Measurements from ENCODE around the gene ZBED4. TPM values are rescaled to one million over a fixed set of nuclear protein-coding genes. Genes with fewer than 3 reads are reported as not detected.

ZBED4 gene
- total and polyA plus RNA-seq, 2 of the 13 experiments (the other 11 are each of a cell fraction or from before 2014, with no cell fraction given): 5.4 to 9.6 TPM

- POLR2A ChIA-PET: no interaction called here
- no peak overlapping the region for H2AFZ ChIP-seq (ENCODE audit: low read length)
- intact Hi-C loops (cut with micrococcal nuclease; ENCODE audit: unreplicated experiment): no loop called here
- no peak overlapping the region for H3K4me2 ChIP-seq (ENCODE audit: low read depth, low read length)
- no peak for FAIRE-seq
- CTCF ChIA-PET (ENCODE audit: low intra/inter-chr PET ratio, low total read pairs): no interaction called here
- peaks cover 33% of the 10 kb centered on the region for H3K4me1 ChIP-seq (ENCODE audit: insufficient read depth, low read length)
- peaks cover 9% of the 10 kb centered on the region; the same call in 1 of the 2 replicates for H4K20me1 ChIP-seq (ENCODE audit: insufficient read depth, low read length)
- H3K9ac ChIP-seq (ENCODE audit: insufficient read depth, low read depth, low read length): no peak overlapping the region
- H3K4me3 ChIP-seq (replicated peaks in 1 of 3; ENCODE audit: insufficient read depth in 1 of 3, low read depth in 2 of 3, low read length in 3 of 3): no peak overlapping the region
- no peak for ATAC-seq
- H3K27ac ChIP-seq (ENCODE audit: extremely low read length, insufficient read depth, low read length): no peak overlapping the region
- no TSS peak for BruUV-seq (replicated peaks)
- no peaks in the 10 kb centered on the region; a peak in 1 of 5 replicates for H3K36me3 ChIP-seq (replicated peaks in 1 of 2; ENCODE audit: control insufficient read depth in 1 of 2, insufficient read depth in 2 of 2, low read length in 2 of 2)
- in situ Hi-C loops (cut with HindIII; ENCODE audit: extremely low pct_ligation_motif_present, low pct_unique_long_range_greater_than_20kb): no loop called here
- H3K79me2 ChIP-seq (ENCODE audit: insufficient read depth, low read length): peaks cover 85% of the 10 kb centered on the region
- WGBS (ENCODE audit: low lambda C conversion rate): 97% methylated on average over 16 of the region's 17 CpGs
- no peaks in the 10 kb centered on the region for H3K27me3 ChIP-seq (ENCODE audit: control insufficient read depth in 1 of 2, insufficient read depth in 2 of 2, low read length in 2 of 2)
- no peak for TF ChIP-seq FOXP4 (CRISPR knock-in tag; IDR thresholded peaks at IDR 0.05)
- H3K9me3 ChIP-seq (ENCODE audit: low read length): peaks cover 14% of the 10 kb centered on the region
- DNase-seq (ENCODE audit: low spot score): no peak
Measured at GRCh38 chr22:49865156-49865555, 11.5 kb downstream of the ZBED4 start.

- Histone ChIP-seq H3K9me3 (ENCODE audit: low read length) (peaks cover 14% of the 10 kb centered on the region), H3K4me2 (ENCODE audit: low read depth, low read length) (no peak overlapping the region), H2AFZ (ENCODE audit: low read length) (no peak overlapping the region), H3K79me2 (ENCODE audit: insufficient read depth, low read length) (peaks cover 84% of the 10 kb centered on the region), H3K27ac (ENCODE audit: extremely low read length, insufficient read depth, low read length) (no peak overlapping the region), H3K4me3 (replicated peaks in 1 of 3; ENCODE audit: insufficient read depth in 1 of 3, low read depth in 2 of 3, low read length in 3 of 3) (no peak overlapping the region), H3K9ac (ENCODE audit: insufficient read depth, low read depth, low read length) (no peak overlapping the region), H3K4me1 (ENCODE audit: insufficient read depth, low read length) (peaks cover 33% of the 10 kb centered on the region), H3K27me3 (ENCODE audit: control insufficient read depth in 1 of 2, insufficient read depth in 2 of 2, low read length in 2 of 2) (no peaks in the 10 kb centered on the region), H3K36me3 (replicated peaks in 1 of 2; ENCODE audit: control insufficient read depth in 1 of 2, insufficient read depth in 2 of 2, low read length in 2 of 2) (no peaks in the 10 kb centered on the region; a peak in 1 of 5 replicates), H4K20me1 (ENCODE audit: insufficient read depth, low read length) (peaks cover 9% of the 10 kb centered on the region; the same call in 1 of the 2 replicates)
- in situ Hi-C loops (cut with HindIII; ENCODE audit: extremely low pct_ligation_motif_present, low pct_unique_long_range_greater_than_20kb): no loop called here
- POLR2A ChIA-PET: no interaction called here
- CTCF ChIA-PET (ENCODE audit: low intra/inter-chr PET ratio, low total read pairs): no interaction called here
- no peak for DNase-seq (ENCODE audit: low spot score)
- no peak for ATAC-seq
- no TSS peak for BruUV-seq (replicated peaks)
- WGBS (ENCODE audit: low lambda C conversion rate): 47% methylated on average over 2 of the region's 2 CpGs
- intact Hi-C loops (cut with micrococcal nuclease; ENCODE audit: unreplicated experiment): no loop called here
- no peak for FAIRE-seq
- TF ChIP-seq TSC22D2 (CRISPR knock-in tag; IDR thresholded peaks at IDR 0.05; ENCODE audit: borderline replicate concordance) (no peak), SNAPC2 (CRISPR knock-in tag; IDR thresholded peaks at IDR 0.05) (no peak), ZEB1 (IDR thresholded peaks at IDR 0.05; ENCODE audit: insufficient replicate concordance, low read depth) (no peak), PITX1 (CRISPR knock-in tag; IDR thresholded peaks at IDR 0.05) (no peak), HOXA9 (CRISPR knock-in tag; IDR thresholded peaks at IDR 0.05; ENCODE audit: borderline replicate concordance) (no peak), ZNF879 (CRISPR knock-in tag; IDR thresholded peaks at IDR 0.05) (no peak), ZNF318 (CRISPR knock-in tag; IDR thresholded peaks at IDR 0.05) (no peak), ZNF816 (CRISPR knock-in tag; IDR thresholded peaks at IDR 0.05; ENCODE audit: borderline replicate concordance) (no peak)
Measured at GRCh38 chr22:49866134-49866533, 12.5 kb downstream of the ZBED4 start.

Measured in HepG2 (cell line).